ENCODE measurements around the gene PEBP1.
"Not testable (repeated sequence)": the region's sequence is repeated elsewhere in the genome, so short reads cannot be mapped to it uniquely, and the experiment has no call there.

The PEBP1 gene

GRCh38 chr12:118120579-118121363 is 15.2 kb upstream of the PEBP1 start:
- H3K4me1 Mint-ChIP-seq (ENCODE audit: low read depth): peaks cover 4% of the 10 kb centered on the region
- peaks cover 3% of the 10 kb centered on the region for H3K36me3 Mint-ChIP-seq
- peak overlapping the region; percentile 56 for H3K27ac Mint-ChIP-seq
- no peaks in the 10 kb centered on the region for H3K9me3 Mint-ChIP-seq (ENCODE audit: low read depth)
- H3K4me3 Mint-ChIP-seq: no peak overlapping the region
- no peaks in the 10 kb centered on the region for H3K27me3 Mint-ChIP-seq

GRCh38 chr12:118122264-118122663 is 13.7 kb upstream of the PEBP1 start:
- no peak overlapping the region for H3K27ac Mint-ChIP-seq
- H3K27me3 Mint-ChIP-seq: no peaks in the 10 kb centered on the region
- H3K4me1 Mint-ChIP-seq (ENCODE audit: low read depth): peaks cover 4% of the 10 kb centered on the region
- H3K9me3 Mint-ChIP-seq (ENCODE audit: low read depth): no peaks in the 10 kb centered on the region
- no peaks in the 10 kb centered on the region for H3K36me3 Mint-ChIP-seq
- H3K4me3 Mint-ChIP-seq: no peak overlapping the region

GRCh38 chr12:118124333-118124874 is 11.5 kb upstream of the PEBP1 start:
- H3K4me1 Mint-ChIP-seq (ENCODE audit: low read depth): peaks cover 4% of the 10 kb centered on the region
- no peaks in the 10 kb centered on the region for H3K36me3 Mint-ChIP-seq
- H3K9me3 Mint-ChIP-seq (ENCODE audit: low read depth): no peaks in the 10 kb centered on the region

GRCh38 chr12:118125743-118126118 is 10.2 kb upstream of the PEBP1 start:
- Mint-ChIP-seq H3K9me3 (ENCODE audit: low read depth) (no peaks in the 10 kb centered on the region), H3K4me3 (no peak overlapping the region), H3K4me1 (ENCODE audit: low read depth) (no peaks in the 10 kb centered on the region), H3K27ac (no peak overlapping the region), H3K27me3 (no peaks in the 10 kb centered on the region), H3K36me3 (no peaks in the 10 kb centered on the region)

More at GRCh38 chr12:118124333-118124874, 11.5 kb upstream of the PEBP1 start:
- Mint-ChIP-seq H3K27ac (no peak overlapping the region), H3K4me3 (no peak overlapping the region), H3K27me3 (no peaks in the 10 kb centered on the region)

GRCh38 chr12:118126119-118126757 is 9.7 kb upstream of the PEBP1 start:
- Mint-ChIP-seq H3K27me3 (no peaks in the 10 kb centered on the region), H3K27ac (no peak overlapping the region), H3K9me3 (ENCODE audit: low read depth) (no peaks in the 10 kb centered on the region), H3K4me1 (ENCODE audit: low read depth) (no peaks in the 10 kb centered on the region), H3K4me3 (no peak overlapping the region), H3K36me3 (no peaks in the 10 kb centered on the region)

- H3K27me3 Mint-ChIP-seq: no peaks in the 10 kb centered on the region
Measured at GRCh38 chr12:118127867-118128266, 8.1 kb upstream of the PEBP1 start.

GRCh38 chr12:118129436-118129835 is 6.5 kb upstream of the PEBP1 start:
- H3K27me3 Mint-ChIP-seq; H3K4me1 Mint-ChIP-seq (ENCODE audit: low read depth); H3K4me3 Mint-ChIP-seq; H3K9me3 Mint-ChIP-seq (ENCODE audit: low read depth); H3K36me3 Mint-ChIP-seq; H3K27ac Mint-ChIP-seq: not testable (repeated sequence)

More at GRCh38 chr12:118127867-118128266, 8.1 kb upstream of the PEBP1 start:
- Mint-ChIP-seq H3K9me3 (ENCODE audit: low read depth) (no peaks in the 10 kb centered on the region), H3K4me1 (ENCODE audit: low read depth) (peaks cover 4% of the 10 kb centered on the region), H3K27ac (no peak overlapping the region), H3K36me3 (no peaks in the 10 kb centered on the region), H3K4me3 (no peak overlapping the region)

- Mint-ChIP-seq H3K36me3 (peaks cover 6% of the 10 kb centered on the region), H3K27ac (peak overlapping the region; percentile 86), H3K9me3 (ENCODE audit: low read depth) (no peaks in the 10 kb centered on the region), H3K27me3 (no peaks in the 10 kb centered on the region), H3K4me1 (ENCODE audit: low read depth) (peaks cover 34% of the 10 kb centered on the region), H3K4me3 (peak overlapping the region; percentile 96)
Measured at GRCh38 chr12:118136559-118137003, 657 bp downstream of the PEBP1 start.

GRCh38 chr12:118137148-118137678 is 1.3 kb downstream of the PEBP1 start:
- H3K4me3 Mint-ChIP-seq: peak overlapping the region; percentile 96
- peak overlapping the region; percentile 86 for H3K27ac Mint-ChIP-seq
- H3K27me3 Mint-ChIP-seq: no peaks in the 10 kb centered on the region
- H3K4me1 Mint-ChIP-seq (ENCODE audit: low read depth): peaks cover 30% of the 10 kb centered on the region
- peaks cover 9% of the 10 kb centered on the region for H3K36me3 Mint-ChIP-seq
- H3K9me3 Mint-ChIP-seq (ENCODE audit: low read depth): no peaks in the 10 kb centered on the region

GRCh38 chr12:118140825-118141224 is 4.9 kb downstream of the PEBP1 start:
- Mint-ChIP-seq H3K27ac (no peak overlapping the region), H3K36me3 (peaks cover 11% of the 10 kb centered on the region), H3K27me3 (no peaks in the 10 kb centered on the region), H3K4me1 (ENCODE audit: low read depth) (peaks cover 26% of the 10 kb centered on the region), H3K9me3 (ENCODE audit: low read depth) (no peaks in the 10 kb centered on the region), H3K4me3 (no peak overlapping the region)

- Mint-ChIP-seq H3K27ac (peak overlapping the region; percentile 46), H3K4me3 (no peak overlapping the region)
Measured at GRCh38 chr12:118144499-118144898, 8.6 kb downstream of the PEBP1 start.

GRCh38 chr12:118145113-118145797 is 9.3 kb downstream of the PEBP1 start:
- Mint-ChIP-seq H3K4me1 (ENCODE audit: low read depth) (peaks cover 4% of the 10 kb centered on the region), H3K4me3 (no peak overlapping the region), H3K36me3 (peaks cover 5% of the 10 kb centered on the region), H3K27ac (no peak overlapping the region), H3K27me3 (no peaks in the 10 kb centered on the region), H3K9me3 (ENCODE audit: low read depth) (no peaks in the 10 kb centered on the region)

More at GRCh38 chr12:118144499-118144898, 8.6 kb downstream of the PEBP1 start:
- Mint-ChIP-seq H3K36me3 (peaks cover 5% of the 10 kb centered on the region), H3K4me1 (ENCODE audit: low read depth) (peaks cover 7% of the 10 kb centered on the region), H3K9me3 (ENCODE audit: low read depth) (no peaks in the 10 kb centered on the region), H3K27me3 (no peaks in the 10 kb centered on the region)

- Mint-ChIP-seq H3K27ac (no peak overlapping the region), H3K4me3 (no peak overlapping the region), H3K27me3 (no peaks in the 10 kb centered on the region), H3K36me3 (peaks cover 5% of the 10 kb centered on the region), H3K9me3 (ENCODE audit: low read depth) (no peaks in the 10 kb centered on the region), H3K4me1 (ENCODE audit: low read depth) (peaks cover 4% of the 10 kb centered on the region)
Measured at GRCh38 chr12:118145798-118146156, 9.9 kb downstream of the PEBP1 start.

- H3K27me3 Mint-ChIP-seq: no peaks in the 10 kb centered on the region
- no peak overlapping the region for H3K27ac Mint-ChIP-seq
- peaks cover 2% of the 10 kb centered on the region for H3K36me3 Mint-ChIP-seq
- no peak overlapping the region for H3K4me3 Mint-ChIP-seq
- H3K9me3 Mint-ChIP-seq (ENCODE audit: low read depth): no peaks in the 10 kb centered on the region
- peaks cover 2% of the 10 kb centered on the region for H3K4me1 Mint-ChIP-seq (ENCODE audit: low read depth)
Measured at GRCh38 chr12:118148287-118148686, 12.4 kb downstream of the PEBP1 start.

- peak overlapping the region; percentile 30 for H3K27ac Mint-ChIP-seq
- no peaks in the 10 kb centered on the region for H3K9me3 Mint-ChIP-seq (ENCODE audit: low read depth)
- no peaks in the 10 kb centered on the region for H3K4me1 Mint-ChIP-seq (ENCODE audit: low read depth)
- no peaks in the 10 kb centered on the region for H3K27me3 Mint-ChIP-seq
- H3K4me3 Mint-ChIP-seq: no peak overlapping the region
- peaks cover 2% of the 10 kb centered on the region for H3K36me3 Mint-ChIP-seq
Measured at GRCh38 chr12:118150625-118151024, 14.7 kb downstream of the PEBP1 start.
